PC-9 (cell line): ENCODE measurements around the gene CDK6. TPM values are rescaled to one million over a fixed set of nuclear protein-coding genes. Genes with fewer than 3 reads are reported as not detected.

Source experiments
- BruUV-seq: library from RNA; stranded (reverse); fragments of 400-500 nt; replicated peaks from 2 replicates; lab custom pipeline; 2021; lab: Mats Ljungman, UMichigan
- CTCF ChIA-PET: fragments of 300-600 bp; sonication (Branson Sonifier 250); formaldehyde crosslinking; loops from one replicate; lab custom pipeline; 2022; ENCODE audit warnings: antibody characterized with exemption; lab: Charles Lee
- POLR2A ChIA-PET: fragments of 300-600 bp; sonication (Branson Sonifier 250); formaldehyde crosslinking; loops from one replicate; lab custom pipeline; 2022; ENCODE audit warnings: antibody characterized with exemption; ENCODE audit not compliant: unreplicated experiment; lab: Charles Lee
- DNase-seq, 2 experiments: peaks; one replicate each; pipeline versions ENCODE4 v3.0.0 to v3.0.0-alpha.2; 2015 to 2022; ENCODE audit warnings: mixed read lengths in 1 of 2
- H2AFZ ChIP-seq: fragments of 200-600 bp; sonication (generic); 2 replicates; pipeline ENCODE4 v1.8.1; 2017; ENCODE audit warnings: antibody characterized with exemption
- H3F3A ChIP-seq: fragments of 200-600 bp; sonication (generic); 2 replicates; pipeline ENCODE4 v1.8.1; 2017; ENCODE audit warnings: antibody characterized with exemption, mild to moderate bottlenecking, low read depth; ENCODE audit not compliant: insufficient read depth
- H3K27ac ChIP-seq: fragments of 200-600 bp; sonication (generic); 2 replicates; pipeline ENCODE4 v1.6.1; 2016; ENCODE audit warnings: mixed run types
- H3K27me3 ChIP-seq: fragments of 200-600 bp; sonication (generic); 2 replicates; pipeline ENCODE4 v1.6.1; 2016; ENCODE audit warnings: low read depth, mixed run types; ENCODE audit not compliant: insufficient read depth
- H3K36me3 ChIP-seq: fragments of 200-600 bp; sonication (generic); 2 replicates; pipeline ENCODE4 v1.6.1; 2016; ENCODE audit warnings: low read depth, mixed run types
- H3K4me1 ChIP-seq: fragments of 200-600 bp; sonication (generic); replicated peaks from 2 replicates; pipeline ENCODE4 v1.6.1; 2016; ENCODE audit warnings: mixed run types; ENCODE audit not compliant: insufficient read depth
- H3K4me2 ChIP-seq: fragments of 200-600 bp; sonication (generic); 2 replicates; pipeline ENCODE4 v1.6.1; 2017; ENCODE audit warnings: mixed run types
- H3K4me3 ChIP-seq: fragments of 200-600 bp; sonication (generic); 2 replicates; pipeline ENCODE4 v1.6.1; 2016; ENCODE audit warnings: mixed run types
- H3K79me2 ChIP-seq: fragments of 200-600 bp; sonication (generic); 2 replicates; pipeline ENCODE4 v1.6.1; 2017; ENCODE audit warnings: low read depth, mixed run types
- H3K9me2 ChIP-seq: fragments of 200-600 bp; sonication (generic); 2 replicates; pipeline ENCODE4 v1.8.1; 2017; ENCODE audit warnings: mild to moderate bottlenecking; ENCODE audit not compliant: insufficient read depth
- H3K9me3 ChIP-seq: fragments of 200-600 bp; sonication (generic); 2 replicates; pipeline ENCODE4 v1.8.1; 2016; ENCODE audit warnings: low read depth; ENCODE audit not compliant: insufficient read depth
- H4K20me1 ChIP-seq: fragments of 200-600 bp; sonication (generic); 2 replicates; pipeline ENCODE4 v1.8.1; 2017; ENCODE audit not compliant: insufficient read depth
- EZH2 ChIP-seq: fragments of 200-600 bp; sonication (generic); IDR thresholded peaks from 2 replicates; pipeline ENCODE4 v1.8.0; 2017; ENCODE audit warnings: antibody characterized with exemption, low read depth
- intact Hi-C: fragments of 100-400 bp; cut with micrococcal nuclease; formaldehyde crosslinking; loops from one replicate; pipeline ENCODE4 v1.10.0; 2022; ENCODE audit not compliant: unreplicated experiment
- total RNA-seq: library from RNA; stranded (reverse); gene quantifications from 2 replicates; pipeline ENCODE4 v1.2.3, GENCODE V29; 2021
- TF ChIP-seq, protein P1 (sequence below): fragments of 200-600 bp; sonication (generic); conservative IDR thresholded peaks from 2 replicates; pipeline ENCODE4 v1.6.1; 2017; ENCODE audit warnings: mixed run types, antibody characterized with exemption, mild to moderate bottlenecking, moderate library complexity

CDK6 gene
- total RNA-seq, 1 experiment from 2014 or later = 49.5 TPM

DNA sequence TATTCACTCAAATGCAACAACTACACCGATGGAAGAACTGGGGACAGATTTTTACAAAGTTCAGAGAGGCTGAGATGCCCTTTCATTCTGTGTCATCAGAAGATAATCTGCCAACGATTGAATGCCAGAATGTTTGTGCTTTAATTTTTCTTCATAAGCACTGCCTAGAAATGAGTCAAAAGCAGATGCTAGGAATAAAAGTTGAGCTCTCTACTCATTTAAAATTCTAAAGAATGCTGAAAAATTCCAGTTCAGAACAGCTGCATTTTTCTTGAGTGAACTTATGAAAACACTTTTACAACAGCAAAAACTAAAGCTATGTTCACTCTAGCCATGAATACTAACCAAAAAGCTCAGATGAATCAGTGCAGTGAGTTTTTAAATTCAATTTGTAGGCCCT, 223.9 kb downstream of the CDK6 start:
- Histone ChIP-seq H3K27ac (no peak overlapping the region), H3K9me3 (no peaks in the 10 kb centered on the region), H3K4me1 (no peaks in the 10 kb centered on the region), H3K9me2 (no peaks in the 10 kb centered on the region), H4K20me1 (no peaks in the 10 kb centered on the region; the same call in 1 of the 2 replicates), H3F3A (peaks cover 7% of the 10 kb centered on the region; the same call in 1 of the 2 replicates), H3K27me3 (no peaks in the 10 kb centered on the region), H3K79me2 (no peaks in the 10 kb centered on the region), H3K4me2 (no peak overlapping the region), H3K36me3 (peaks cover 14% of the 10 kb centered on the region), H3K4me3 (no peak overlapping the region), H2AFZ (no peak overlapping the region)
- DNase-seq = no peak
- BruUV-seq = no TSS peak
- ChIA-PET POLR2A (no interaction called here), CTCF (no interaction called here)
- intact Hi-C loops = no loop called here
- TF ChIP-seq, protein P1, sequence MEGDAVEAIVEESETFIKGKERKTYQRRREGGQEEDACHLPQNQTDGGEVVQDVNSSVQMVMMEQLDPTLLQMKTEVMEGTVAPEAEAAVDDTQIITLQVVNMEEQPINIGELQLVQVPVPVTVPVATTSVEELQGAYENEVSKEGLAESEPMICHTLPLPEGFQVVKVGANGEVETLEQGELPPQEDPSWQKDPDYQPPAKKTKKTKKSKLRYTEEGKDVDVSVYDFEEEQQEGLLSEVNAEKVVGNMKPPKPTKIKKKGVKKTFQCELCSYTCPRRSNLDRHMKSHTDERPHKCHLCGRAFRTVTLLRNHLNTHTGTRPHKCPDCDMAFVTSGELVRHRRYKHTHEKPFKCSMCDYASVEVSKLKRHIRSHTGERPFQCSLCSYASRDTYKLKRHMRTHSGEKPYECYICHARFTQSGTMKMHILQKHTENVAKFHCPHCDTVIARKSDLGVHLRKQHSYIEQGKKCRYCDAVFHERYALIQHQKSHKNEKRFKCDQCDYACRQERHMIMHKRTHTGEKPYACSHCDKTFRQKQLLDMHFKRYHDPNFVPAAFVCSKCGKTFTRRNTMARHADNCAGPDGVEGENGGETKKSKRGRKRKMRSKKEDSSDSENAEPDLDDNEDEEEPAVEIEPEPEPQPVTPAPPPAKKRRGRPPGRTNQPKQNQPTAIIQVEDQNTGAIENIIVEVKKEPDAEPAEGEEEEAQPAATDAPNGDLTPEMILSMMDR = no peak
- no peak for TF ChIP-seq EZH2

DNA sequence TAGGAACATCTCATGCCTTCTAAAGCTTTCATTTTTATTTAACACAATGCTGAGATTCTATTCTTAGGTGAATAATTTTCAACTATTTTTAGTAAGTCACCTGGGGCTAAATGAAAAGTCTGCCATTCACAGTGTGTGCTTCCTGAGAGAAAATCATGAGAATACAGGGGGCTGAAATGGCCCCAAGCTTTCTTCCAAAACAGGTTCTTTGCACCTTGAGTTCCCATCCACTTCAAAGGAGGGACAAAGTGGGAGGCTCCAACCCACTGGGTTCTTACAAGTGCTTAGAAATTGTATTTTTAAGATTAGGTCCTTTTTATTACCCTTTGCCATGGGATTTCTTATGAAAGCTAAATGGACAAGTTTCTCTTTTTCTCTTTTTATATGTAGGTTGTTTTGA, 224.6 kb downstream of the CDK6 start:
- no peak overlapping the region for H3K27ac ChIP-seq
- BruUV-seq = no TSS peak
- peaks cover 7% of the 10 kb centered on the region; the same call in 1 of the 2 replicates for H3F3A ChIP-seq
- H3K9me2 ChIP-seq = no peaks in the 10 kb centered on the region
- no peak overlapping the region for H3K4me3 ChIP-seq
- no peaks in the 10 kb centered on the region for H3K79me2 ChIP-seq
- H3K27me3 ChIP-seq = no peaks in the 10 kb centered on the region
- POLR2A ChIA-PET = interaction anchor here (0.6 kb wide), 1 partner anchor 16 kb away, joined by 4 read pairs; no protein-coding TSS in a partner anchor
- H3K36me3 ChIP-seq = peaks cover 8% of the 10 kb centered on the region
- H3K4me1 ChIP-seq = no peaks in the 10 kb centered on the region
- intact Hi-C loops = no loop called here
- TF ChIP-seq, protein P1 = no peak
- no peak for TF ChIP-seq EZH2
- no peak for DNase-seq
- H3K4me2 ChIP-seq = no peak overlapping the region
- CTCF ChIA-PET = interaction anchor here (0.5 to 1.0 kb wide), 2 partner anchors 83 to 165 kb away, joined by 3 read pairs; partner anchors contain the start of gene RBM48
- no peak overlapping the region for H2AFZ ChIP-seq
- no peaks in the 10 kb centered on the region for H3K9me3 ChIP-seq
- no peaks in the 10 kb centered on the region; the same call in 1 of the 2 replicates for H4K20me1 ChIP-seq

DNA sequence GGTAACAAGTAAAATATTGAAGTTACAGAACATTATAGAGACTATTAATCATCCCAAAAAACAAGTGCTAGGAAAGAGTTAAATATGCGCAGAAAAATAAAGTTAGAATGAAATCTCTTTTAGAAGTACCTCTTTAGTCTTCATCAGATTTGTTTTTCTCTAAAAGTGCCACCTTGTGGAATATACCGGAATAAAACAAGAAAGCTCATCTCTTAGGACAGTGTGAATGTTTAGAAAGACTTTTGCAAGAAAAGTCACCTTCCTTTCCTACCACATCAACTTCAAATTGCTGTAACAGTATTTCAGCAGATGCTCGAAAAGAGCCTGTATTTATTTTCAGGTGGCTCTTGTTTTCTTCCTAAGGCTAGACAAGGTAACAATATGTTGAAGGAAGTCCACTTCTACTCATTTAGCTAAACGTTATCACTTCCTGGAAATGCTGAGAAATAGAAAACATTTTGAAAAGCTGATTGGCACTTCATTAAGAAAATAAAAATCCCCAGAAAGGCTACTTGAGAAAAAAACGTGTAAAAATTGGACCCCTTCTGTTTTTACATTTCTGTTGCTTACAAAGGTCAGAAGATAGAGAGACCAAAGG, 226.4 kb downstream of the CDK6 start:
- Histone ChIP-seq H3K4me2 (no peak overlapping the region), H3F3A (peaks cover 7% of the 10 kb centered on the region; the same call in 1 of the 2 replicates), H3K27ac (no peak overlapping the region), H2AFZ (no peak overlapping the region), H3K4me3 (no peak overlapping the region), H3K36me3 (no peaks in the 10 kb centered on the region; the same call in 1 of the 2 replicates), H4K20me1 (no peaks in the 10 kb centered on the region; the same call in 1 of the 2 replicates), H3K9me3 (no peaks in the 10 kb centered on the region), H3K4me1 (no peaks in the 10 kb centered on the region), H3K9me2 (no peaks in the 10 kb centered on the region), H3K27me3 (no peaks in the 10 kb centered on the region), H3K79me2 (no peaks in the 10 kb centered on the region)
- no TSS peak for BruUV-seq
- CTCF ChIA-PET = no interaction called here
- intact Hi-C loops = no loop called here
- no peak for DNase-seq
- TF ChIP-seq, protein P1 = peak; percentile 51; the same call in 1 of the 2 replicates
- TF ChIP-seq EZH2 = no peak
- POLR2A ChIA-PET = interaction anchor here (0.6 to 0.7 kb wide), 3 partner anchors 16 to 1447 kb away, joined by 3 to 6 read pairs (median 4); partner anchors contain the start of gene RBM48
